GM23248 (cell line): ENCODE results near the gene USP6.

Source experiments
- EZH2 ChIP-seq: fragments of 200-600 bp; sonication (generic); IDR thresholded peaks from 2 replicates; pipeline ENCODE4 v1.6.1; 2018; ENCODE audit warnings: antibody characterized with exemption, mild to moderate bottlenecking; ENCODE audit not compliant: insufficient read depth, poor library complexity, severe bottlenecking
- EZH2phosphoT487 ChIP-seq: fragments of 200-600 bp; sonication (generic); IDR thresholded peaks from 2 replicates; pipeline ENCODE4 v1.6.1; 2018; ENCODE audit warnings: antibody characterized with exemption, moderate library complexity, mild to moderate bottlenecking, low read depth; ENCODE audit not compliant: insufficient read depth

DNA sequence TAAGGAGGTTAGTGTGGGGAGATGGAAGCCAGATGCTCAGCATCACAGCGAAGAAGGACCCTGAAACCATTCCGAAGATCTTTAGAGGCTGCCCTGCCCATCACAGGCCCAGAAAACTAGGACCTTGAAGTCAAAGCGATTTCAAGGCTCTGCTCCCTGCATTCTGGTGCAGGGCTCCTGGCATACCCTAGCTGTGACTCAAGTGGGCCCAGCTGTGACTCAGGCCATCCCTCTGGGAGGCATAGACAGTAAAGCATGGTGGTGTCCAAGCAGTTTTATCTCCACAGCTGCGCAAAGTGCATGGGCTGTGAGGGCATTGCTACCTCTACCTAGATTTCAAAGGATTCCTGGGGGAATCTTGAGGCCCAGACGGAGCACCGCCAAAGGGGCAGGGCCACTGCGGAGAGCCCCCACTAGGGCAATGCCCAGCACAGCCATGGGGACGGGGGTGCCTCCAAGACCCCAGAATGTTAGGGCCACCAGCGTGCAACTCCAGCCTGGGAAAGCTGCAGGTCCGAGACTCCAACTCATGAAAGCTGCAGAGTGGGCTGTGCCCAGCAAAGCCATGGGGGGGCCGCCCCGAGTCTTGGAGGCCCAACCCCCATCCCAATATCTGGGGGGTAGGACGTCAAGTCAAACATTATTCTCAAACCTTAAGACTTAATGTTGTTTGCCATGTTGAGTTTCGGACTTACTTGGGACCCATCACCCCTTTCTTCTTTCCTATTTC is 87.5 kb downstream of the USP6 start:
- no peak for TF ChIP-seq EZH2
- TF ChIP-seq EZH2phosphoT487, result no peak
